Measurements from ENCODE around the gene SLC35B2. TPM values are rescaled to one million over a fixed set of nuclear protein-coding genes. Genes with fewer than 3 reads are reported as not detected.

Gene SLC35B2
- total and polyA plus RNA-seq, 4 donors: 18.9 to 27.0 (median 21.1) TPM

- no peak overlapping the region for H3K4me3 ChIP-seq (ENCODE audit: low read depth in 1 of 3, low read length in 3 of 3)
- no peak for TF ChIP-seq HNF4G (IDR thresholded peaks at IDR 0.05)
- no peak for TF ChIP-seq GABPA (IDR thresholded peaks at IDR 0.05 in 1 of 2, conservative IDR thresholded peaks at IDR 0.05 in 1 of 2)
- no peak for TF ChIP-seq YY1 (IDR thresholded peaks at IDR 0.05)
- H3K27me3 ChIP-seq (ENCODE audit: control insufficient read depth in 4 of 4, insufficient read depth in 4 of 4, low read length in 3 of 4): peaks cover 0 to 6% (median 4%) of the 10 kb centered on the region in 4 donors
- H3K9me3 ChIP-seq (ENCODE audit: control insufficient read depth in 4 of 4, low read length in 3 of 4): no peaks in the 10 kb centered on the region
- WGBS: 82% methylated on average over 23 of the region's 23 CpGs
- H3K4me1 ChIP-seq (ENCODE audit: control insufficient read depth in 4 of 4, insufficient read depth in 4 of 4, low read length in 3 of 4): peaks cover 0 to 7% (median 3%) of the 10 kb centered on the region in 4 donors
- no peak overlapping the region for H3K27ac ChIP-seq (ENCODE audit: low read depth in 1 of 2, low read length in 2 of 2)
- no peak overlapping the region for H3K9ac ChIP-seq (ENCODE audit: low read depth in 1 of 2, low read length in 2 of 2)
- DNase-seq (ENCODE audit: low spot score): no peak
- H3K36me3 ChIP-seq (ENCODE audit: control insufficient read depth in 4 of 4, insufficient read depth in 3 of 4, low read depth in 1 of 4, low read length in 3 of 4): no peaks in the 10 kb centered on the region
Observed at GRCh38 chr6:44276667-44277640, 19.6 kb upstream of the SLC35B2 start.

GRCh38 chr6:44275749-44276648, 18.7 kb upstream of the SLC35B2 start:
- Histone ChIP-seq H3K9me3 (ENCODE audit: control insufficient read depth in 4 of 4, low read length in 3 of 4) (no peaks in the 10 kb centered on the region), H3K27ac (ENCODE audit: low read depth in 1 of 2, low read length in 2 of 2) (no peak overlapping the region), H3K9ac (ENCODE audit: low read depth in 1 of 2, low read length in 2 of 2) (no peak overlapping the region), H3K27me3 (ENCODE audit: control insufficient read depth in 4 of 4, insufficient read depth in 4 of 4, low read length in 3 of 4) (peaks cover 0 to 11% (median 4%) of the 10 kb centered on the region in 4 donors), H3K4me3 (ENCODE audit: low read depth in 1 of 3, low read length in 3 of 3) (peak overlapping the region in 1 of 3 donors; percentile 18), H3K36me3 (ENCODE audit: control insufficient read depth in 4 of 4, insufficient read depth in 3 of 4, low read depth in 1 of 4, low read length in 3 of 4) (no peaks in the 10 kb centered on the region), H3K4me1 (ENCODE audit: control insufficient read depth in 4 of 4, insufficient read depth in 4 of 4, low read length in 3 of 4) (peaks cover 0 to 7% (median 3%) of the 10 kb centered on the region in 4 donors)
- WGBS: 14% methylated on average over 109 of the region's 109 CpGs
- DNase-seq (ENCODE audit: low spot score): no peak
- no peak for TF ChIP-seq HNF4G (IDR thresholded peaks at IDR 0.05)
- TF ChIP-seq, protein P1, sequence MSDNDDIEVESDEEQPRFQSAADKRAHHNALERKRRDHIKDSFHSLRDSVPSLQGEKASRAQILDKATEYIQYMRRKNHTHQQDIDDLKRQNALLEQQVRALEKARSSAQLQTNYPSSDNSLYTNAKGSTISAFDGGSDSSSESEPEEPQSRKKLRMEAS (IDR thresholded peaks at IDR 0.05): no peak
- TF ChIP-seq, protein P2, sequence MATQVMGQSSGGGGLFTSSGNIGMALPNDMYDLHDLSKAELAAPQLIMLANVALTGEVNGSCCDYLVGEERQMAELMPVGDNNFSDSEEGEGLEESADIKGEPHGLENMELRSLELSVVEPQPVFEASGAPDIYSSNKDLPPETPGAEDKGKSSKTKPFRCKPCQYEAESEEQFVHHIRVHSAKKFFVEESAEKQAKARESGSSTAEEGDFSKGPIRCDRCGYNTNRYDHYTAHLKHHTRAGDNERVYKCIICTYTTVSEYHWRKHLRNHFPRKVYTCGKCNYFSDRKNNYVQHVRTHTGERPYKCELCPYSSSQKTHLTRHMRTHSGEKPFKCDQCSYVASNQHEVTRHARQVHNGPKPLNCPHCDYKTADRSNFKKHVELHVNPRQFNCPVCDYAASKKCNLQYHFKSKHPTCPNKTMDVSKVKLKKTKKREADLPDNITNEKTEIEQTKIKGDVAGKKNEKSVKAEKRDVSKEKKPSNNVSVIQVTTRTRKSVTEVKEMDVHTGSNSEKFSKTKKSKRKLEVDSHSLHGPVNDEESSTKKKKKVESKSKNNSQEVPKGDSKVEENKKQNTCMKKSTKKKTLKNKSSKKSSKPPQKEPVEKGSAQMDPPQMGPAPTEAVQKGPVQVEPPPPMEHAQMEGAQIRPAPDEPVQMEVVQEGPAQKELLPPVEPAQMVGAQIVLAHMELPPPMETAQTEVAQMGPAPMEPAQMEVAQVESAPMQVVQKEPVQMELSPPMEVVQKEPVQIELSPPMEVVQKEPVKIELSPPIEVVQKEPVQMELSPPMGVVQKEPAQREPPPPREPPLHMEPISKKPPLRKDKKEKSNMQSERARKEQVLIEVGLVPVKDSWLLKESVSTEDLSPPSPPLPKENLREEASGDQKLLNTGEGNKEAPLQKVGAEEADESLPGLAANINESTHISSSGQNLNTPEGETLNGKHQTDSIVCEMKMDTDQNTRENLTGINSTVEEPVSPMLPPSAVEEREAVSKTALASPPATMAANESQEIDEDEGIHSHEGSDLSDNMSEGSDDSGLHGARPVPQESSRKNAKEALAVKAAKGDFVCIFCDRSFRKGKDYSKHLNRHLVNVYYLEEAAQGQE (IDR thresholded peaks at IDR 0.05): no peak
- TF ChIP-seq FOXA1 (IDR thresholded peaks at IDR 0.05): no peak
- TF ChIP-seq RAD21 (IDR thresholded peaks at IDR 0.05): no peak
- no peak for TF ChIP-seq HNF4A (conservative IDR thresholded peaks at IDR 0.05)
- TF ChIP-seq GABPA (IDR thresholded peaks at IDR 0.05 in 1 of 2, conservative IDR thresholded peaks at IDR 0.05 in 1 of 2): no peak
- no peak for TF ChIP-seq FOXA2 (IDR thresholded peaks at IDR 0.05)
- TF ChIP-seq, protein P3, sequence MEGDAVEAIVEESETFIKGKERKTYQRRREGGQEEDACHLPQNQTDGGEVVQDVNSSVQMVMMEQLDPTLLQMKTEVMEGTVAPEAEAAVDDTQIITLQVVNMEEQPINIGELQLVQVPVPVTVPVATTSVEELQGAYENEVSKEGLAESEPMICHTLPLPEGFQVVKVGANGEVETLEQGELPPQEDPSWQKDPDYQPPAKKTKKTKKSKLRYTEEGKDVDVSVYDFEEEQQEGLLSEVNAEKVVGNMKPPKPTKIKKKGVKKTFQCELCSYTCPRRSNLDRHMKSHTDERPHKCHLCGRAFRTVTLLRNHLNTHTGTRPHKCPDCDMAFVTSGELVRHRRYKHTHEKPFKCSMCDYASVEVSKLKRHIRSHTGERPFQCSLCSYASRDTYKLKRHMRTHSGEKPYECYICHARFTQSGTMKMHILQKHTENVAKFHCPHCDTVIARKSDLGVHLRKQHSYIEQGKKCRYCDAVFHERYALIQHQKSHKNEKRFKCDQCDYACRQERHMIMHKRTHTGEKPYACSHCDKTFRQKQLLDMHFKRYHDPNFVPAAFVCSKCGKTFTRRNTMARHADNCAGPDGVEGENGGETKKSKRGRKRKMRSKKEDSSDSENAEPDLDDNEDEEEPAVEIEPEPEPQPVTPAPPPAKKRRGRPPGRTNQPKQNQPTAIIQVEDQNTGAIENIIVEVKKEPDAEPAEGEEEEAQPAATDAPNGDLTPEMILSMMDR (IDR thresholded peaks at IDR 0.05; ENCODE audit: low read depth, low read length, missing input control): no peak
- no peak for TF ChIP-seq TAF1 (conservative IDR thresholded peaks at IDR 0.05)
- no peak for TF ChIP-seq SP1 (IDR thresholded peaks at IDR 0.05)
- no peak for TF ChIP-seq EGR1 (IDR thresholded peaks at IDR 0.05; ENCODE audit: low read depth in 2 of 2)
- TF ChIP-seq YY1 (IDR thresholded peaks at IDR 0.05): no peak
- no peak for TF ChIP-seq ATF3 (IDR thresholded peaks at IDR 0.05)
